Smooth muscle cell (in vitro differentiated cells): ENCODE data around the gene ALG12. TPM values are rescaled to one million over a fixed set of nuclear protein-coding genes. Genes with fewer than 3 reads are reported as not detected.

Experiments
- DNase-seq: peaks from one replicate; lab custom pipeline; 2025; ENCODE audit not compliant: unreplicated experiment; lab: John Stamatoyannopoulos, UW
- H2AFZ ChIP-seq: fragments of 200-600 bp; sonication (generic); 2 replicates; pipeline ENCODE4 v1.6.0; 2016; ENCODE audit warnings: antibody characterized with exemption, low read depth, mild to moderate bottlenecking
- H3F3A ChIP-seq: fragments of 200-600 bp; sonication (generic); 2 replicates; pipeline ENCODE4 v1.6.0; 2017; ENCODE audit warnings: antibody characterized with exemption, low read depth
- H3K27ac ChIP-seq: fragments of 200-600 bp; sonication (generic); 2 replicates; pipeline ENCODE4 v1.5.1; 2016; ENCODE audit warnings: low read depth, mild to moderate bottlenecking
- H3K27me3 ChIP-seq: fragments of 200-600 bp; sonication (generic); 2 replicates; pipeline ENCODE4 v1.6.1; 2016; ENCODE audit warnings: low read depth, mild to moderate bottlenecking
- H3K36me3 ChIP-seq: fragments of 200-600 bp; sonication (generic); 2 replicates; pipeline ENCODE4 v1.5.1; 2016; ENCODE audit warnings: low read depth
- H3K4me1 ChIP-seq: fragments of 200-600 bp; sonication (generic); 2 replicates; pipeline ENCODE4 v1.5.1; 2016; ENCODE audit warnings: low read depth
- H3K4me2 ChIP-seq: fragments of 200-600 bp; sonication (generic); 2 replicates; pipeline ENCODE4 v1.6.0; 2016; ENCODE audit warnings: mild to moderate bottlenecking
- H3K4me3 ChIP-seq: fragments of 200-600 bp; sonication (generic); 2 replicates; pipeline ENCODE4 v1.5.1; 2016; ENCODE audit warnings: mild to moderate bottlenecking
- H3K79me2 ChIP-seq: fragments of 200-600 bp; sonication (generic); 2 replicates; pipeline ENCODE4 v1.6.0; 2016; ENCODE audit warnings: low read depth, mild to moderate bottlenecking
- H3K9ac ChIP-seq: fragments of 200-600 bp; sonication (generic); 2 replicates; pipeline ENCODE4 v1.6.0; 2016; ENCODE audit warnings: low read depth
- H3K9me3 ChIP-seq: fragments of 200-600 bp; sonication (generic); replicated peaks from 2 replicates; pipeline ENCODE4 v1.5.1; 2016; ENCODE audit warnings: low read depth
- H4K20me1 ChIP-seq: fragments of 200-600 bp; sonication (generic); 2 replicates; pipeline ENCODE4 v1.6.0; 2016; ENCODE audit warnings: low read depth
- WGBS: methylation state at CpG from one replicate; pipeline ENCODE4 v1.1.7; 2016; ENCODE audit warnings: low lambda C conversion rate; 5-methylcytosine and 5-hydroxymethylcytosine counted together
- polyA plus RNA-seq: library from polyadenylated mRNA; unstranded; fragments of >200 nt; fragmentation: Nextera tagmentation; extraction: Ambion mirVana; gene quantifications from 2 replicates; pipeline ENCODE4 v1.2.1, GENCODE V29; 2016
- total RNA-seq: library from RNA; depleted of rRNA; stranded (reverse); fragments of >200 nt; gene quantifications from 2 replicates; pipeline ENCODE4 v1.2.3, GENCODE V29; 2014
- TF ChIP-seq, protein P1 (sequence below): fragments of 200-600 bp; sonication (generic); IDR thresholded peaks from 2 replicates; pipeline ENCODE4 v1.5.1; 2017; ENCODE audit warnings: borderline replicate concordance, mild to moderate bottlenecking, antibody characterized with exemption; ENCODE audit not compliant: insufficient read depth, poor library complexity, severe bottlenecking

Gene ALG12
- total and polyA plus RNA-seq, 2 experiments from 2014 or later: 13.9 to 42.7 TPM

DNA sequence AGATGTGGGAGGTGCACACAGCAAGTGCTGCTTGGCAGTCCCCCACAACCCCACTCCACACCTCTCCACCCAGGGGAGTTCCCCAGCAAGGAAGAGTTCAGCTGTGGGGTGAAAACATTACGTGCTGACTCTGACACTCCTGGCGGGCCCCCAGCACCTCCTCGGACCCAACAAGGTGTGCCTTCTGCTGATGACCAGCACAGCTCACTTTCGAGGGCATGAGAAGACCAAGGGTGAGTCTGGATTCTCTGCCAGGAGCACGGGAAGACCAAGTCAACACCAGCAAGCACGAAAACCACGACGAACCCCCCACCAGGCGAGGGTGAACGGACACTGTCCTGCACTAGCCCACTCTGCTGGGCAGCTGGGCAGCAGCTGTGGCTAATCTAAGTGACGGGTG, 1.4 kb downstream of the ALG12 start:
- Histone ChIP-seq H3K9me3 (no peaks in the 10 kb centered on the region), H3K27ac (no peak overlapping the region), H3K79me2 (peaks cover 27% of the 10 kb centered on the region), H3K36me3 (no peaks in the 10 kb centered on the region), H3K4me1 (peaks cover 4% of the 10 kb centered on the region), H4K20me1 (peaks cover 21% of the 10 kb centered on the region), H2AFZ (no peak overlapping the region), H3K27me3 (no peaks in the 10 kb centered on the region), H3K4me3 (peak overlapping the region; percentile 97), H3F3A (no peaks in the 10 kb centered on the region), H3K4me2 (peak overlapping the region; percentile 99), H3K9ac (no peak overlapping the region)
- DNase-seq: no peak
- TF ChIP-seq, protein P1, sequence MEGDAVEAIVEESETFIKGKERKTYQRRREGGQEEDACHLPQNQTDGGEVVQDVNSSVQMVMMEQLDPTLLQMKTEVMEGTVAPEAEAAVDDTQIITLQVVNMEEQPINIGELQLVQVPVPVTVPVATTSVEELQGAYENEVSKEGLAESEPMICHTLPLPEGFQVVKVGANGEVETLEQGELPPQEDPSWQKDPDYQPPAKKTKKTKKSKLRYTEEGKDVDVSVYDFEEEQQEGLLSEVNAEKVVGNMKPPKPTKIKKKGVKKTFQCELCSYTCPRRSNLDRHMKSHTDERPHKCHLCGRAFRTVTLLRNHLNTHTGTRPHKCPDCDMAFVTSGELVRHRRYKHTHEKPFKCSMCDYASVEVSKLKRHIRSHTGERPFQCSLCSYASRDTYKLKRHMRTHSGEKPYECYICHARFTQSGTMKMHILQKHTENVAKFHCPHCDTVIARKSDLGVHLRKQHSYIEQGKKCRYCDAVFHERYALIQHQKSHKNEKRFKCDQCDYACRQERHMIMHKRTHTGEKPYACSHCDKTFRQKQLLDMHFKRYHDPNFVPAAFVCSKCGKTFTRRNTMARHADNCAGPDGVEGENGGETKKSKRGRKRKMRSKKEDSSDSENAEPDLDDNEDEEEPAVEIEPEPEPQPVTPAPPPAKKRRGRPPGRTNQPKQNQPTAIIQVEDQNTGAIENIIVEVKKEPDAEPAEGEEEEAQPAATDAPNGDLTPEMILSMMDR: no peak
- WGBS: 94% methylated on average over 11 of the region's 11 CpGs

DNA sequence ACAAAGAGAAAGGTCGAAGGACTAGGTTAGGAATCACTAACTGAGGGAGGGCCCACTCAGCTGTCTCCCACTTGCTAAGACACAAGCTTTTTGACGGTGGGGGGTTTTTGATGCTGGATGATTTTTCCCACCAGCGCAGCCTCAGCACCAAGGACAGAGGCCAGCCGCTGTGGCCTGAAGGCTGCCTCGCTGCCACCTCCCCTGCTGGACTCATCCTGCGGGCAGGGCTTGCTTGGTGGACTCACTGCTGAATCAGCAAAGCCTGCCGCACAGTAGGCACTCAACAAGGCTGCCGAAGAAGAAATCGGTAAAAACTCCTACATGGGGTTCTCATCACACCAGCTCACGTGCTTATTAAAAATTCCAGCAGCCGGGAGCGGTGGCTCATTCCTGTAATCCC, 2.6 kb downstream of the ALG12 start:
- Histone ChIP-seq H3K27ac (no peak overlapping the region), H3K9me3 (no peaks in the 10 kb centered on the region), H4K20me1 (peaks cover 21% of the 10 kb centered on the region), H3F3A (no peaks in the 10 kb centered on the region), H3K79me2 (peaks cover 27% of the 10 kb centered on the region), H3K9ac (no peak overlapping the region), H3K27me3 (no peaks in the 10 kb centered on the region), H3K4me2 (no peak overlapping the region), H2AFZ (no peak overlapping the region), H3K36me3 (no peaks in the 10 kb centered on the region), H3K4me3 (no peak overlapping the region), H3K4me1 (peaks cover 4% of the 10 kb centered on the region)
- 86% methylated on average over 12 of the region's 12 CpGs for WGBS
- TF ChIP-seq, protein P1: no peak
- no peak for DNase-seq

DNA sequence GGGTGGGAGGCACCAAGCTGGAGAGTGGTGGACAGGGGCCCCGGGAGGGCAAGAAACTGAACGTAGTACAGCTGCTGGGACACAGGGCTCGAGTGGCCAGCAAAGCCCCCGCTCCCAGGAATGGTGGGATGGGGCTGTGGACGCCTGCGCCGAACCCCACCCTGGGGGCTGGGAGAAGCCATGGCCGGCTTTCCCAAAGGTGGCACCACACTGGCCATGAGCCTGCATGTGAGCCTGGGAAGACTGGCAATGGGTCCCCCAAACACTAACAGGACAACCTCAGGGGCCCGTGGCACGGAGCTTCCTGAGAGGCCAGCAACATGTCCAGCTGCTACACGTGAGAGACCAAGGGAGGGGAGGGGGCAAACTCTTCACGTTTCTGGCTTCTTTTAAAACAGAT, 4.0 kb downstream of the ALG12 start:
- no peak for DNase-seq
- WGBS: 96% methylated on average over 11 of the region's 12 CpGs
- H3K36me3 ChIP-seq: no peaks in the 10 kb centered on the region
- H3K4me2 ChIP-seq: no peak overlapping the region
- TF ChIP-seq, protein P1: no peak
- H3K79me2 ChIP-seq: peaks cover 27% of the 10 kb centered on the region
- H3F3A ChIP-seq: no peaks in the 10 kb centered on the region
- H3K9ac ChIP-seq: no peak overlapping the region
- peaks cover 21% of the 10 kb centered on the region for H4K20me1 ChIP-seq
- H3K27ac ChIP-seq: no peak overlapping the region
- H3K27me3 ChIP-seq: no peaks in the 10 kb centered on the region
- peaks cover 4% of the 10 kb centered on the region for H3K4me1 ChIP-seq
- no peak overlapping the region for H3K4me3 ChIP-seq
- H3K9me3 ChIP-seq: no peaks in the 10 kb centered on the region
- no peak overlapping the region for H2AFZ ChIP-seq

DNA sequence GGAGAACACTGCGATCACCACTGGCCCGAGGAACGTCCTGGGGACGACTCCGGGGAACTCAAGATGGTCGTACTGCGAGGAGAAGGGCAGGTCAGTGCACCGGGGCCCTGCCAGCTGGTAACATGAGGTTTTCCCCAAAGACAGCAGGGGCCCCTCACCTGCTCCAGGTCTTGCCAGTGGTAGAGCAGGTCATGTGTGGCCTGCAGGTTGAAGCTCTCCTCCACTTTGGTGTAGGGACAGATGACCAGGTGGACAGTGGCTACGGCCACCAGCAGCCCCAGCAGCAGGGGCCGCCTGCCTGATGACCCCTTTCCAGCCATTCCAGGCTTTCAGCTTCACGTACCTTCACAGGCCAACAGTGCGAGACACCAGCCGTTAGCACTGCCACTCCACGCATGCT, 4.8 kb downstream of the ALG12 start:
- no peak overlapping the region for H2AFZ ChIP-seq
- H3K9ac ChIP-seq: no peak overlapping the region
- H4K20me1 ChIP-seq: peaks cover 21% of the 10 kb centered on the region
- H3K36me3 ChIP-seq: no peaks in the 10 kb centered on the region
- TF ChIP-seq, protein P1: no peak
- H3K4me3 ChIP-seq: no peak overlapping the region
- 97% methylated on average over 14 of the region's 14 CpGs for WGBS
- H3K9me3 ChIP-seq: no peaks in the 10 kb centered on the region
- peaks cover 27% of the 10 kb centered on the region for H3K79me2 ChIP-seq
- no peak overlapping the region for H3K4me2 ChIP-seq
- no peaks in the 10 kb centered on the region for H3F3A ChIP-seq
- H3K27ac ChIP-seq: no peak overlapping the region
- H3K4me1 ChIP-seq: no peaks in the 10 kb centered on the region
- no peak for DNase-seq
- H3K27me3 ChIP-seq: no peaks in the 10 kb centered on the region
